Central memory CD8-positive, alpha-beta T cell (primary cell): ENCODE data around the gene NDUFA6.
"Not testable (repeated sequence)": the region's sequence is repeated elsewhere in the genome, so short reads cannot be mapped to it uniquely, and the experiment has no call there.

ENCODE experiments used
- ATAC-seq: fragments of 150-1000 bp; cut with Tn5 transposase; replicated peaks from 2 replicates; pipeline ENCODE4 v1.10.0; 2022; ENCODE audit warnings: mild to moderate bottlenecking, moderate FRiP score, moderate number of reproducible peaks; ENCODE audit not compliant: poor library complexity, severe bottlenecking; ENCODE audit errors: extremely low read depth
- DNase-seq, 2 donors: peaks; one replicate each; pipeline ENCODE4 v3.0.0; 2021; ENCODE audit warnings: low spot score in 2 of 2
- H3K27ac Mint-ChIP-seq: one replicate; pipeline ENCODE4 v1.8.0; 2022; ENCODE audit warnings: low read depth, mild to moderate bottlenecking, moderate library complexity, mixed read lengths
- H3K27me3 Mint-ChIP-seq: one replicate; pipeline ENCODE4 v1.8.0; 2022; ENCODE audit warnings: mixed read lengths
- H3K36me3 Mint-ChIP-seq: one replicate; pipeline ENCODE4 v1.8.0; 2022; ENCODE audit warnings: mild to moderate bottlenecking, moderate library complexity, mixed read lengths; ENCODE audit not compliant: insufficient read depth
- H3K4me1 Mint-ChIP-seq: one replicate; pipeline ENCODE4 v1.8.0; 2022; ENCODE audit warnings: mixed read lengths
- H3K4me3 Mint-ChIP-seq: one replicate; pipeline ENCODE4 v1.8.0; 2022; ENCODE audit warnings: mild to moderate bottlenecking, moderate library complexity, mixed read lengths
- H3K9me3 Mint-ChIP-seq: one replicate; pipeline ENCODE4 v1.8.0; 2022; ENCODE audit warnings: mixed read lengths

Gene NDUFA6

DNA sequence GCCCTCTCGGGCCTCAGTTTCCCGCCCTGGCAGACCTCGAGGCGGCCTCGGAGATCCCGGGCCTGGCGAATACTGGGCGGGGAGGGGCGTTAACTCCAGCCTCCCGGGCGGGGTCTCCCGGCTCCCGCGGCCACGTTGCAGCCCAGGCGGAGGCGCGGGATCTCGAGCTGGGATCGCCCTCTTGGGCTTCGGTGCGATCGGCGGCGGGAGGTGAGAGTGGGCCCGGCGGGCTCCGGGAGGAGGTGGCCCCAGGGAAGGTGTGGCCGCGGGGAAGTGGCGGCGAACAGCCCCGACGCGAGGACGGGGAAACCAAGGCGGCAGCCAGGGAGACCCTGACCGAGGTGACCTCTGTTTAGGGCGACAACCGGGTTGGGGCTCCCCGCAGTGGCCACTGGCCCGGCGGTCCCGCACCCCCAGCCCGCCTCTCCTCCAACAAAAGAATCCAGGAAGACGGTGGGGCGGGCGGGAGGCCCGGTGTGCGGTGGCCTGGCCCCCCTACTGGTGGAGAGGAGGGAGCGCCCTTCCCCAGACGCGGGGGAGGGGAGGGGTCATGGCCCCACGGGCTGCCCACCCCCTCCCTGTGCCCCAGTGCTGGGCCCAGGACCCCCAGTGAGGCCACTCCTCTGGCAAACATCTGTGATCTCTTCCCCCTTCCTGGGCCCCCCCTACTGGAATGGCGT lies 16.3 kb downstream of the NDUFA6 start, which contains the start of gene PHETA2:
Gene PHETA2 (plus strand): TSS at position 117 of the 680 bp plus-strand sequence. CDS start 3,046 bp downstream, outside the sequence.
- DNase-seq = no peak
- no peak for ATAC-seq
- no peaks in the 10 kb centered on the region for H3K27me3 Mint-ChIP-seq
- H3K27ac Mint-ChIP-seq = peak within 1 kb of the TSS; percentile 88
- H3K4me3 Mint-ChIP-seq = peak within 1 kb of the TSS; percentile 26
- H3K36me3 Mint-ChIP-seq = peaks cover 7% of the 10 kb centered on the region
- H3K4me1 Mint-ChIP-seq = peaks cover 31% of the 10 kb centered on the region
- no peaks in the 10 kb centered on the region for H3K9me3 Mint-ChIP-seq

- no peak overlapping the region for H3K27ac Mint-ChIP-seq
- H3K4me1 Mint-ChIP-seq = peaks cover 31% of the 10 kb centered on the region
Observed at GRCh38 chr22:42073621-42074041, 16.9 kb downstream of the NDUFA6 start.

GRCh38 chr22:42072606-42073330 lies 17.8 kb downstream of the NDUFA6 start:
- no peak overlapping the region for H3K27ac Mint-ChIP-seq
- H3K27me3 Mint-ChIP-seq = no peaks in the 10 kb centered on the region
- peaks cover 34% of the 10 kb centered on the region for H3K4me1 Mint-ChIP-seq

More at GRCh38 chr22:42073621-42074041, 16.9 kb downstream of the NDUFA6 start:
- peaks cover 4% of the 10 kb centered on the region for H3K36me3 Mint-ChIP-seq
- no peaks in the 10 kb centered on the region for H3K9me3 Mint-ChIP-seq
- DNase-seq (no peak), ATAC-seq (no peak)
- H3K27me3 Mint-ChIP-seq = no peaks in the 10 kb centered on the region
- H3K4me3 Mint-ChIP-seq = peak overlapping the region; percentile 26

DNA sequence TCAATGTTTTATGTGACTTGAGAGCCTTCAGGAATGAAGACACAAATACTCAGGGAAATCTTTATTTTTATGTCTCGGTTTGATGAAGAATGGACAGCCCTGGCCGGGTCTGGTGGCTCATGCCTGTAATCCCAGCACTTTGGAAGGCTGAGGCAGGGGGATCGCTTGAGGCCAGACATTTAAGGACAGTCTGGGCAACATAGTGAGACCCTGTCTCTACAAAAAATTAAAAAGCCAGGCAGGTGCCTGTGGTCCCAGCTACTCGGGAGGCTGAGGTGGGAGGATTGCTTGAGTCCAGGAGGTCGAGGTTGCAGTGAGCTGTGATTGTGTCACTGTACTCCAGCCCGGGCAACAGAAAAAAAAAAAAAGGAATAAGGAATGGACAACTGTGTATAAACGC lies 19.1 kb downstream of the NDUFA6 start:
- H3K27me3 Mint-ChIP-seq, ATAC-seq, H3K36me3 Mint-ChIP-seq, H3K9me3 Mint-ChIP-seq, DNase-seq: not testable (repeated sequence)
- H3K4me1 Mint-ChIP-seq = peaks cover 39% of the 10 kb centered on the region
- peak overlapping the region; percentile 94 for H3K4me3 Mint-ChIP-seq
- H3K27ac Mint-ChIP-seq = peak overlapping the region; percentile 87

More at GRCh38 chr22:42072606-42073330, 17.8 kb downstream of the NDUFA6 start:
- Mint-ChIP-seq H3K9me3 (no peaks in the 10 kb centered on the region), H3K36me3 (peaks cover 4% of the 10 kb centered on the region), H3K4me3 (peak overlapping the region; percentile 26)
- DNase-seq = no peak
- no peak for ATAC-seq

GRCh38 chr22:42070517-42071422 lies 19.8 kb downstream of the NDUFA6 start, which contains the start of gene NAGA:
Gene NAGA (minus strand): TSS chr22:42070812. CDS start chr22:42070297, 515 bp downstream.
- H3K4me1 Mint-ChIP-seq = peaks cover 39% of the 10 kb centered on the region
- H3K4me3 Mint-ChIP-seq = peak within 1 kb of the TSS; percentile 94
- ATAC-seq (peak; percentile 99), DNase-seq (peak; percentile 84)
- no peaks in the 10 kb centered on the region for H3K9me3 Mint-ChIP-seq
- H3K27me3 Mint-ChIP-seq = no peaks in the 10 kb centered on the region
- peaks cover 6% of the 10 kb centered on the region for H3K36me3 Mint-ChIP-seq
- peak within 1 kb of the TSS; percentile 87 for H3K27ac Mint-ChIP-seq

GRCh38 chr22:42069801-42070516 lies 20.6 kb downstream of the NDUFA6 start:
- Mint-ChIP-seq H3K27ac (peak overlapping the region; percentile 87), H3K36me3 (peaks cover 9% of the 10 kb centered on the region), H3K9me3 (no peaks in the 10 kb centered on the region), H3K4me3 (peak overlapping the region; percentile 94), H3K4me1 (peaks cover 40% of the 10 kb centered on the region), H3K27me3 (no peaks in the 10 kb centered on the region)
- DNase-seq = no peak
- ATAC-seq = peak; percentile 8

- Mint-ChIP-seq H3K36me3 (peaks cover 10% of the 10 kb centered on the region), H3K4me3 (no peak overlapping the region), H3K4me1 (peaks cover 39% of the 10 kb centered on the region), H3K9me3 (no peaks in the 10 kb centered on the region), H3K27ac (no peak overlapping the region), H3K27me3 (no peaks in the 10 kb centered on the region)
- no peak for ATAC-seq
- DNase-seq = no peak
Observed at GRCh38 chr22:42068291-42068690, 22.3 kb downstream of the NDUFA6 start.

- no peak overlapping the region for H3K4me3 Mint-ChIP-seq
Observed at GRCh38 chr22:42067671-42068251, 22.8 kb downstream of the NDUFA6 start.

DNA sequence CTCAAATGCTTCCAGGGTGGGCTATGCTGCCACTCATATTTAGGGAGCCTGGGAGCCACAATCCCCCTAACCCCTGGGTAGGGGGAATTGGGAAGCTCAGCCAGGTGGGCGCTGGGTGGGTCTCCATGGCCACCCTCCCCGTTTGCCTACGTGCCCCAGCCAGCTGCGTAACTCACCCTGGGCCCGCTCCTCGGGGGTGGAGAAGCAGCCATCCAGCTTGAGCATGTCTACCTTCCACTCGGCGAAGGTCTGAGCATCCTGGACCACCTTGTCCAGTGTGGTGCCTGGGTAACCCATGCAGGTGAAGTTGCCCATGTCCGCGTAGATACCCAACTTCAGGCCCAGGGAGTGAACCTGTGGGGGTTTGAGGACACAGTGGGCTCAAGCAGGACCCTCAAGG lies 23.6 kb downstream of the NDUFA6 start:
- peaks cover 39% of the 10 kb centered on the region for H3K4me1 Mint-ChIP-seq
- H3K27me3 Mint-ChIP-seq = no peaks in the 10 kb centered on the region
- peaks cover 16% of the 10 kb centered on the region for H3K36me3 Mint-ChIP-seq
- H3K27ac Mint-ChIP-seq = no peak overlapping the region
- H3K9me3 Mint-ChIP-seq = no peaks in the 10 kb centered on the region
- H3K4me3 Mint-ChIP-seq = no peak overlapping the region
- DNase-seq = no peak
- no peak for ATAC-seq

More at GRCh38 chr22:42067671-42068251, 22.8 kb downstream of the NDUFA6 start:
- DNase-seq (no peak), ATAC-seq (no peak)
- peaks cover 39% of the 10 kb centered on the region for H3K4me1 Mint-ChIP-seq
- H3K27ac Mint-ChIP-seq = no peak overlapping the region
- no peaks in the 10 kb centered on the region for H3K9me3 Mint-ChIP-seq
- H3K27me3 Mint-ChIP-seq = no peaks in the 10 kb centered on the region
- H3K36me3 Mint-ChIP-seq = peaks cover 10% of the 10 kb centered on the region

DNA sequence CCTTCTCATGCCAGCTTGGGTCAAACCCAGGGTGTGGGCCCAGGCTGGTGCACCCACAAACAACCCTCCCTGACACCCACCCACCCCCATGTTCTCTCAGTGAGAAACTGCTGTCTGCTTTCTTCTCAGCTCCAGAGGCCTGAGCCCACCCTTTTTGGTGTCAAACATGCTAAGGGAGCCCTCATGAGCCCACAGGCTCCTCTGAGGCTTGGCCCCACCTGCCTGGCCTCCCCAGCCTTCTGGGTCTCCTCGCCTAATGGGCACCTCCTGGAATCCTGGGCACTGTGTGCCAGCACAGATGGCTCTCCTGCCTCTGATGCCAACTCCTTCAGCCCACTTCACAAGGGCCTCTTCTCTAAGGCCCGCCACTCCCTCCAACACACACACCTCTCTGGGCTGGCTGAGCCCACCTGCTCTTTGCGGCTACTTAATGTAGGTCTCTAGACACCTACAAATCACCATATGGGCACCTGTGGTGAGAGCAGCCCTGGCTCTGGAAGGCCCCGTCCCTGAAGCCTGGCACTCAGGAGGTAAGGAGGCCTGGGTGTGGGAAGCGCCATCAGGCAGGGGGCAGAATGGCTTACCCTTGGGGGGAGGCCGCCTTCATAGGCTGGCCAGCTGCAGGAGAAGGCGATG lies 24.3 kb downstream of the NDUFA6 start:
- H3K36me3 Mint-ChIP-seq = peaks cover 16% of the 10 kb centered on the region
- no peaks in the 10 kb centered on the region for H3K9me3 Mint-ChIP-seq
- H3K4me3 Mint-ChIP-seq = no peak overlapping the region
- DNase-seq = no peak
- no peaks in the 10 kb centered on the region for H3K27me3 Mint-ChIP-seq
- H3K4me1 Mint-ChIP-seq = peaks cover 35% of the 10 kb centered on the region
- peak overlapping the region; percentile 75 for H3K27ac Mint-ChIP-seq
- no peak for ATAC-seq

GRCh38 chr22:42065438-42066125 lies 25.0 kb downstream of the NDUFA6 start:
- H3K27me3 Mint-ChIP-seq = no peaks in the 10 kb centered on the region
- H3K27ac Mint-ChIP-seq = peak overlapping the region; percentile 75
- H3K36me3 Mint-ChIP-seq = peaks cover 16% of the 10 kb centered on the region
- H3K9me3 Mint-ChIP-seq = no peaks in the 10 kb centered on the region
- ATAC-seq (no peak), DNase-seq (no peak)
- H3K4me1 Mint-ChIP-seq = peaks cover 28% of the 10 kb centered on the region
- H3K4me3 Mint-ChIP-seq = no peak overlapping the region
